ENCODE data around the gene PES1.

GRCh38 chr22:30574997-30575671 is 16.6 kb downstream of the PES1 start:
- TF ChIP-seq POLR2A (IDR thresholded peaks at IDR 0.05) (no peak), POLR2AphosphoS5 (IDR thresholded peaks at IDR 0.05) (peak; percentile 6 to 55)
- TF ChIP-seq, protein P1, sequence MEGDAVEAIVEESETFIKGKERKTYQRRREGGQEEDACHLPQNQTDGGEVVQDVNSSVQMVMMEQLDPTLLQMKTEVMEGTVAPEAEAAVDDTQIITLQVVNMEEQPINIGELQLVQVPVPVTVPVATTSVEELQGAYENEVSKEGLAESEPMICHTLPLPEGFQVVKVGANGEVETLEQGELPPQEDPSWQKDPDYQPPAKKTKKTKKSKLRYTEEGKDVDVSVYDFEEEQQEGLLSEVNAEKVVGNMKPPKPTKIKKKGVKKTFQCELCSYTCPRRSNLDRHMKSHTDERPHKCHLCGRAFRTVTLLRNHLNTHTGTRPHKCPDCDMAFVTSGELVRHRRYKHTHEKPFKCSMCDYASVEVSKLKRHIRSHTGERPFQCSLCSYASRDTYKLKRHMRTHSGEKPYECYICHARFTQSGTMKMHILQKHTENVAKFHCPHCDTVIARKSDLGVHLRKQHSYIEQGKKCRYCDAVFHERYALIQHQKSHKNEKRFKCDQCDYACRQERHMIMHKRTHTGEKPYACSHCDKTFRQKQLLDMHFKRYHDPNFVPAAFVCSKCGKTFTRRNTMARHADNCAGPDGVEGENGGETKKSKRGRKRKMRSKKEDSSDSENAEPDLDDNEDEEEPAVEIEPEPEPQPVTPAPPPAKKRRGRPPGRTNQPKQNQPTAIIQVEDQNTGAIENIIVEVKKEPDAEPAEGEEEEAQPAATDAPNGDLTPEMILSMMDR (IDR thresholded peaks at IDR 0.05), result no peak
